Activated CD8-positive, alpha-beta T cell treated with anti-CD3 and anti-CD28 coated beads for 36 hours (primary cell): ENCODE results near the gene ZNF248. TPM values are rescaled to one million over a fixed set of nuclear protein-coding genes. Genes with fewer than 3 reads are reported as not detected.
"Not testable (repeated sequence)": the region's sequence is repeated elsewhere in the genome, so short reads cannot be mapped to it uniquely, and the experiment has no call there.

Experiments
- ATAC-seq: fragments of 200-7000 bp; cut with Tn5 transposase; one replicate; pipeline ENCODE4 v1.10.0; 2021; ENCODE audit warnings: mild to moderate bottlenecking, moderate library complexity
- CTCF ChIA-PET: fragments of 350-600 bp; sonication (Branson Sonifier 250); formaldehyde crosslinking; loops from one replicate; lab custom pipeline; 2021; ENCODE audit warnings: antibody characterized with exemption; lab: Charles Lee
- POLR2A ChIA-PET: fragments of 350-600 bp; sonication (Branson Sonifier 250); formaldehyde crosslinking; loops from one replicate; lab custom pipeline; 2021; ENCODE audit warnings: antibody characterized with exemption; lab: Charles Lee
- DNase-seq: peaks from one replicate; pipeline ENCODE4 v3.0.0-alpha.2; 2020
- H3K27ac Mint-ChIP-seq: one replicate; pipeline ENCODE4 v1.8.0; 2021; ENCODE audit warnings: mild to moderate bottlenecking, mixed read lengths
- H3K27me3 Mint-ChIP-seq: one replicate; pipeline ENCODE4 v1.8.0; 2021; ENCODE audit warnings: mixed read lengths
- H3K36me3 Mint-ChIP-seq: one replicate; pipeline ENCODE4 v1.8.0; 2021; ENCODE audit warnings: low read depth, mixed read lengths
- H3K4me1 Mint-ChIP-seq: one replicate; pipeline ENCODE4 v1.8.0; 2021; ENCODE audit warnings: low read depth, mixed read lengths
- H3K4me3 Mint-ChIP-seq: one replicate; pipeline ENCODE4 v1.8.0; 2021; ENCODE audit warnings: mild to moderate bottlenecking, moderate library complexity, mixed read lengths
- H3K9me3 Mint-ChIP-seq: one replicate; pipeline ENCODE4 v1.8.0; 2021; ENCODE audit warnings: mixed read lengths
- intact Hi-C: fragments of 100-400 bp; cut with micrococcal nuclease; formaldehyde crosslinking; loops from one replicate; pipeline ENCODE4 v1.10.0; 2022
- total RNA-seq, 2 experiments: library from RNA; stranded (reverse); gene quantifications; one replicate each; pipeline ENCODE4 v1.2.3, GENCODE V29; 2021
- TF ChIP-seq, protein P1 (sequence below): fragments of 200-600 bp; IDR thresholded peaks from one replicate; pipeline ENCODE4 v1.8.0; 2022; ENCODE audit warnings: antibody characterized with exemption, mild to moderate bottlenecking

Gene ZNF248
- total RNA-seq, 2 experiments from 2014 or later, result 8.3 to 8.5 TPM

GRCh38 chr10:37739181-37739580 is 118.2 kb downstream of the ZNF248 start:
- ATAC-seq (no peak), DNase-seq (no peak)
- TF ChIP-seq, protein P1, sequence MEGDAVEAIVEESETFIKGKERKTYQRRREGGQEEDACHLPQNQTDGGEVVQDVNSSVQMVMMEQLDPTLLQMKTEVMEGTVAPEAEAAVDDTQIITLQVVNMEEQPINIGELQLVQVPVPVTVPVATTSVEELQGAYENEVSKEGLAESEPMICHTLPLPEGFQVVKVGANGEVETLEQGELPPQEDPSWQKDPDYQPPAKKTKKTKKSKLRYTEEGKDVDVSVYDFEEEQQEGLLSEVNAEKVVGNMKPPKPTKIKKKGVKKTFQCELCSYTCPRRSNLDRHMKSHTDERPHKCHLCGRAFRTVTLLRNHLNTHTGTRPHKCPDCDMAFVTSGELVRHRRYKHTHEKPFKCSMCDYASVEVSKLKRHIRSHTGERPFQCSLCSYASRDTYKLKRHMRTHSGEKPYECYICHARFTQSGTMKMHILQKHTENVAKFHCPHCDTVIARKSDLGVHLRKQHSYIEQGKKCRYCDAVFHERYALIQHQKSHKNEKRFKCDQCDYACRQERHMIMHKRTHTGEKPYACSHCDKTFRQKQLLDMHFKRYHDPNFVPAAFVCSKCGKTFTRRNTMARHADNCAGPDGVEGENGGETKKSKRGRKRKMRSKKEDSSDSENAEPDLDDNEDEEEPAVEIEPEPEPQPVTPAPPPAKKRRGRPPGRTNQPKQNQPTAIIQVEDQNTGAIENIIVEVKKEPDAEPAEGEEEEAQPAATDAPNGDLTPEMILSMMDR, result no peak
- Mint-ChIP-seq H3K27ac (no peak overlapping the region), H3K27me3 (no peaks in the 10 kb centered on the region), H3K9me3 (peaks cover 5% of the 10 kb centered on the region), H3K4me3 (no peak overlapping the region), H3K36me3 (no peaks in the 10 kb centered on the region), H3K4me1 (no peaks in the 10 kb centered on the region)
- ChIA-PET CTCF (no interaction called here), POLR2A (no interaction called here)
- intact Hi-C loops, result no loop called here

GRCh38 chr10:37738241-37738640 is 119.2 kb downstream of the ZNF248 start:
- H3K27ac Mint-ChIP-seq, DNase-seq, CTCF ChIA-PET, H3K9me3 Mint-ChIP-seq, H3K4me3 Mint-ChIP-seq, POLR2A ChIA-PET, H3K36me3 Mint-ChIP-seq, intact Hi-C loops, H3K4me1 Mint-ChIP-seq, ATAC-seq, H3K27me3 Mint-ChIP-seq: not testable (repeated sequence)

DNA sequence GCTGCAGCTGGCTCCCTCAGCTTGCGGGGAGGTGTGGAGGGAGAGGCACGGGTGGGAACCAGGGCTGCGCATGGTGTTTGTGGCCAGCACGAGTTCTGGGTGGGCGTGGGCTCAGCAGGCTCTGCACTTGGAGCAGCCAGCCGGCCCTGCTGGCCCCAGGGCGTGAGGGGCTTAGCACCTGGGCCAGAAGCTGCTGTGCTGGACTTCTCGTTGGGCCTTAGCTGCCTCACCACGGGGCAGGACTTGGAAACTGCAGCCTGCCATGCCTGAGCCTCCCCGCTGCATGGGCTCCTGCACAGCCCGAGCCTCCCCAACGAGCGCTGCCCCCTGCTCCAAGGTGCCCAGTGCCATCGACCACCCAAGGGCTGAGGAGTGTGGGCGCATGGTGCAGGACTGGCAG is 120.1 kb downstream of the ZNF248 start:
- Mint-ChIP-seq H3K27me3 (no peaks in the 10 kb centered on the region), H3K27ac (no peak overlapping the region), H3K36me3 (no peaks in the 10 kb centered on the region), H3K4me1 (no peaks in the 10 kb centered on the region), H3K9me3 (peaks cover 5% of the 10 kb centered on the region), H3K4me3 (no peak overlapping the region)
- DNase-seq, result no peak
- no peak for ATAC-seq
- ChIA-PET CTCF (no interaction called here), POLR2A (no interaction called here)
- intact Hi-C loops, result no loop called here
- TF ChIP-seq, protein P1, result no peak

DNA sequence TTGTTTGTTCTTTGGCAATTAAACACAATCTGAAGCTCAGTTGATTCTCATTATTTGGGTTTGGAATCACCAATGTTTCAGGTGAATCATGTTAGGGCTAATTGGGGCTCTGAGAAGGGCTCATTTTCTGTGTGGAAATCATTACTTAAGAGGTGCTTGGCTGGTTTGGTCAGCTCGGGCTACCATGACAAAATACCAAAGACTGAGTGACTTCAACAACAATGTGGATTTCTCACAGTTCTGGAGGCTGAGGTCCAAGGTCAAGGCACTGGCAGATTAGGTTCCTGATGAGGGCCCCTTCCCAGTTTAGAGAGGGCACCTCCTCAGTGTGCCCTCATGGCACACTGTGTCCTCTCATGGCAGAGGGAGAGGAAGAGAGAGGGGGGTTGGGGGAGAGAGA is 121.3 kb downstream of the ZNF248 start:
- Mint-ChIP-seq H3K27me3 (peaks cover 2% of the 10 kb centered on the region), H3K9me3 (peaks cover 5% of the 10 kb centered on the region), H3K4me1 (no peaks in the 10 kb centered on the region), H3K4me3 (no peak overlapping the region), H3K27ac (no peak overlapping the region), H3K36me3 (no peaks in the 10 kb centered on the region)
- ChIA-PET POLR2A (no interaction called here), CTCF (no interaction called here)
- ATAC-seq, result no peak
- TF ChIP-seq, protein P1, result no peak
- DNase-seq, result no peak
- intact Hi-C loops, result no loop called here

- no peak overlapping the region for H3K27ac Mint-ChIP-seq
- ChIA-PET CTCF (no interaction called here), POLR2A (no interaction called here)
- ATAC-seq (no peak), DNase-seq (no peak)
- TF ChIP-seq, protein P1, result no peak
- no peak overlapping the region for H3K4me3 Mint-ChIP-seq
- no peaks in the 10 kb centered on the region for H3K36me3 Mint-ChIP-seq
- H3K9me3 Mint-ChIP-seq, result peaks cover 1% of the 10 kb centered on the region
- intact Hi-C loops, result no loop called here
- H3K27me3 Mint-ChIP-seq, result peaks cover 2% of the 10 kb centered on the region
- no peaks in the 10 kb centered on the region for H3K4me1 Mint-ChIP-seq
These were observed 122.4 kb downstream of the ZNF248 start for GRCh38 chr10:37734971-37735370.

Other genes starting within 250 kb of the ZNF248 start
- 1 to 10 TPM; 7.5 to 8.8 TPM for gene ZNF25, start 119.0 kb upstream of the ZNF248 start, total RNA-seq
- 10 to 100 TPM; 21.2 to 27.1 TPM for gene ZNF33A, start 153.1 kb upstream of the ZNF248 start, total RNA-seq
- gene ZNF37A, start 236.7 kb upstream of the ZNF248 start, total RNA-seq, result 10 to 100 TPM; 22.6 to 26.0 TPM